Tibial nerve (tissue), 4 donors: ENCODE data around the gene RAPGEF6. TPM values are rescaled to one million over a fixed set of nuclear protein-coding genes. Genes with fewer than 3 reads are reported as not detected.

ENCODE experiments used
- DNase-seq, 2 donors: peaks; one replicate each; pipeline ENCODE4 v3.0.0-alpha.2; 2019; ENCODE audit warnings: low spot score in 2 of 2
- H3K27ac ChIP-seq, 4 donors: fragments of 200-600 bp; sonication (generic) in 3 of 4; one replicate each; pipeline ENCODE4 v1.5.1; 2017 to 2019; ENCODE audit warnings: mild to moderate bottlenecking in 1 of 4
- H3K27me3 ChIP-seq, 2 donors: fragments of 200-600 bp; sonication (generic) in 1 of 2; one replicate each; pipeline versions ENCODE4 v1.5.1 to v1.6.0; 2017 to 2019
- H3K36me3 ChIP-seq, 3 donors: fragments of 200-600 bp; sonication (generic); one replicate each; pipeline ENCODE4 v1.5.1; 2018 to 2019
- H3K4me1 ChIP-seq, 4 donors: fragments of 200-600 bp; sonication (generic) in 3 of 4; one replicate each; pipeline ENCODE4 v1.5.1; 2017 to 2019
- H3K4me3 ChIP-seq, 4 donors: fragments of 200-600 bp; sonication (generic) in 3 of 4; one replicate each; pipeline ENCODE4 v1.5.1; 2017 to 2019; ENCODE audit warnings: mild to moderate bottlenecking in 1 of 4, moderate library complexity in 1 of 4
- H3K9me3 ChIP-seq, 4 donors: fragments of 200-600 bp; sonication (generic) in 3 of 4; one replicate each; pipeline ENCODE4 v1.5.1; 2017 to 2019
- EP300 ChIP-seq, 2 donors: sonication (generic); formaldehyde crosslinking; IDR thresholded peaks; one replicate each; pipeline ENCODE4 v1.6.1; 2017; ENCODE audit warnings: antibody characterized with exemption in 2 of 2, mild to moderate bottlenecking in 1 of 2
- POLR2A ChIP-seq, 2 donors: fragments of 450-650 bp; IDR thresholded peaks; one replicate each; pipeline ENCODE4 v1.6.1; 2017; ENCODE audit warnings: antibody characterized with exemption in 2 of 2, mild to moderate bottlenecking in 2 of 2, moderate library complexity in 2 of 2
- WGBS, 2 donors: methylation state at CpG; one replicate each; pipeline ENCODE4 v1.1.5; 2018; 5-methylcytosine and 5-hydroxymethylcytosine counted together
- total RNA-seq, 4 donors: library from RNA; depleted of rRNA; stranded (reverse); fragments of >200 nt; gene quantifications; one replicate each; pipeline ENCODE4 v1.1.0, GENCODE V29; 2016
- TF ChIP-seq, protein P1 (sequence below), 5 experiments: fragments of 200-600 bp in 3 of 5; fragments of 450-650 bp in 2 of 5; sonication (generic) in 3 of 5; IDR thresholded peaks; one replicate each; pipeline ENCODE4 v1.5.1; 2016 to 2019; ENCODE audit warnings: antibody characterized with exemption in 5 of 5, mild to moderate bottlenecking in 3 of 5, moderate library complexity in 2 of 5

Gene RAPGEF6
- total RNA-seq, 4 donors from 2014 or later, result 25.1 to 36.4 (median 26.6) TPM

DNA sequence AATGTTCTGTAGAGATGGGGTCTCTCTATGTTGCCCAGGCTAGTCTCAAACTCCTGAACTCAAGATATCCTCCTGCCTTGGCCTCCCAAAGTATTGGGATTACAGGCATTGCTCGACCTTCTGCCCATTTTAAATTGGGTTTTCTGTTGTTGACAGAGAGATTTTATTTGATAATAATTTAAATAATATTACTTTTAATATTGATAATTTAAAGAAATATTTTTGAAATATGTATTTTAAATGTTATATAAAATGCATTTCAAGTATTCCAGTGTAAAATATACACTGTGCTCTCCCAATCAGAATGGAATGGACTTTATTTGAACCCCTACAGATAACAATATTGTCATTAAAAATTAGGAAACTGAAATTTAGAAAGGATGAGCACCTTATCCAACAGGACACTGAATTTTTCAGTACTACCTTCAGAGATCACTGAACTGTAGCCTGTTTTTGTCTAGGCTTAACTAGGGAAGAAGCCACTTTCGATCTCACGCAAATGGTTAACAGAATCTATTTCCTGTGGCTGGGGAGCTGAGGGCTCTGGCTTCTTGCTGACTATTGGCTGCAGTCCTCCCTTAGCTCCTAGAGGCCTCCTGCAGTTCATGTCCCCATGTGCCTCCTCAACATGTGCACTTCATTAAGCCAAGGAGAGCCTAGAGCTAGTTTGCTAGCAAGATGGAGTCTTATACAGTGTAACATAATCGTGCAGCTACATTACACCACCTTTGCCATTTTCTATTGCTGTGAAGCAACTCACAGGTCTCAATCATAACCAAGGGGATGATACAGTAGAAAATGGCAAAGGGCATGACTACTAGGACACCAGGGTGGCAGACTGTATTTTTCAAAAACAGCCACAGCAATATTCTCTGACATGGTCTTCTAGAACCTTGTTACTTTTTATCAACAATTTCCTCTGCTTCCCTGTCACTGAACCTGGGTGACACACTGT lies 221.1 kb downstream of the RAPGEF6 start:
- no peaks in the 10 kb centered on the region for H3K9me3 ChIP-seq
- no peak overlapping the region for H3K4me3 ChIP-seq
- peaks cover 0 to 5% (median 0%) of the 10 kb centered on the region in 4 donors for H3K4me1 ChIP-seq
- no peak overlapping the region for H3K27ac ChIP-seq
- no peak for TF ChIP-seq EP300 (IDR thresholded peaks at IDR 0.05)
- TF ChIP-seq POLR2A (IDR thresholded peaks at IDR 0.05), result no peak
- TF ChIP-seq, protein P1, sequence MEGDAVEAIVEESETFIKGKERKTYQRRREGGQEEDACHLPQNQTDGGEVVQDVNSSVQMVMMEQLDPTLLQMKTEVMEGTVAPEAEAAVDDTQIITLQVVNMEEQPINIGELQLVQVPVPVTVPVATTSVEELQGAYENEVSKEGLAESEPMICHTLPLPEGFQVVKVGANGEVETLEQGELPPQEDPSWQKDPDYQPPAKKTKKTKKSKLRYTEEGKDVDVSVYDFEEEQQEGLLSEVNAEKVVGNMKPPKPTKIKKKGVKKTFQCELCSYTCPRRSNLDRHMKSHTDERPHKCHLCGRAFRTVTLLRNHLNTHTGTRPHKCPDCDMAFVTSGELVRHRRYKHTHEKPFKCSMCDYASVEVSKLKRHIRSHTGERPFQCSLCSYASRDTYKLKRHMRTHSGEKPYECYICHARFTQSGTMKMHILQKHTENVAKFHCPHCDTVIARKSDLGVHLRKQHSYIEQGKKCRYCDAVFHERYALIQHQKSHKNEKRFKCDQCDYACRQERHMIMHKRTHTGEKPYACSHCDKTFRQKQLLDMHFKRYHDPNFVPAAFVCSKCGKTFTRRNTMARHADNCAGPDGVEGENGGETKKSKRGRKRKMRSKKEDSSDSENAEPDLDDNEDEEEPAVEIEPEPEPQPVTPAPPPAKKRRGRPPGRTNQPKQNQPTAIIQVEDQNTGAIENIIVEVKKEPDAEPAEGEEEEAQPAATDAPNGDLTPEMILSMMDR (IDR thresholded peaks at IDR 0.05), result no peak
- H3K27me3 ChIP-seq, result no peaks in the 10 kb centered on the region
- WGBS, 2 donors, result 81 to 84% methylated on average over 4 of the region's 4 CpGs
- DNase-seq, result no peak
- peaks cover 0 to 24% (median 0%) of the 10 kb centered on the region in 3 donors for H3K36me3 ChIP-seq

DNA sequence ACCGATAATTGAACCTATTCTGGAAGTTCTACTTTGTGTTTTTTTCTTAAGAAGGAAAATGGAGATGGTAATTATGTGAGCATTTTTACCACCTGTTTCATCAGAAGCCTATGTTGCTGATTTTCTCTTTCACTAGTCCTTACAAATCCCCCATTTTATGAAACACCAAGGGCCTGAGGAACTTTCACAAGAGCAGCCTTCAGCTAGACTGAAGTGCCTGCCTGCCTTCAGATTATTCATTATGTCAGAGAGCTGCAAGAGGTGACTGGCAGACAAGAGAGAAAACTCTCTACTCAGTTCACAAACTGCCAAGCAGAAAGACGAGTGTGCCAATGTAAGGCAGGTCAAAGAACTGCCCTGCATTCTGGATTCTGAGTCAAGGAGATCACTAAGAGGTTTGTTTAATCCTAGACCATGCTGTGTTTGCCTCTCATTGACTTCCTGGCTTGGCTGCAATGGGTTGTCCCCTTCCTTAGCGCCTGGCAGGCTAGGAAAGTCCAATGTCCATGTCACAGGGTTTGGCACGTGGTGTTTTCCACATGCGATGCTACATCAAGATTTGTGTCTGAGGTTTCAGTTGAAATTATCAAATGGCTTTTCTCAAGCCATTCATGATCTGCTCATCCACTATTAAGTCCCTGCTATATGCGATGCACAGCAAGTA lies 227.9 kb downstream of the RAPGEF6 start:
- H3K4me3 ChIP-seq, result no peak overlapping the region
- H3K4me1 ChIP-seq, result no peaks in the 10 kb centered on the region
- H3K27ac ChIP-seq, result no peak overlapping the region
- peaks cover 0 to 86% (median 0%) of the 10 kb centered on the region in 3 donors for H3K36me3 ChIP-seq
- TF ChIP-seq EP300 (IDR thresholded peaks at IDR 0.05), result no peak
- TF ChIP-seq POLR2A (IDR thresholded peaks at IDR 0.05), result no peak
- TF ChIP-seq, protein P1 (IDR thresholded peaks at IDR 0.05), result no peak
- H3K9me3 ChIP-seq, result peaks cover 0 to 15% (median 6%) of the 10 kb centered on the region in 4 donors
- H3K27me3 ChIP-seq, result no peaks in the 10 kb centered on the region
- 87 to 89% methylated on average over 6 of the region's 6 CpGs for WGBS, 2 donors
- no peak for DNase-seq

DNA sequence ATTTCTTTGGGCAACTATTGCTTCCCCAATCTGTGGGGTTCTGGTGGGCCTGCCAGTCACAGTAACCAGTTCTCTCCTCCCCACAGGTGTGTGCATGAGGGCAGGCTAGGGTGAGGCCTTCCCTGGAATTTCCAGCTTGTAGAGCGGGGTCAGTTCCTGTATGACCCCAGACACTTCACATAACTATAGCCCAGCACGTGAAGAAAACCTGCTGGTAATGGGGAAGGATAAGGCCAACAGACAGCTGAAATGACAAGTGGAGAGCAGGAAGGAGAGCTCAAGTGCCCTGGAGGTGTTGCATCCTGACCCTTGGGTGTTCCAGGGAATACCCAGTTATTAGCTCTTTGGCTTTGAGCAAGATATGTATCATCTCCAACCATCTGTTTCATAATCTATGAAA lies 229.0 kb downstream of the RAPGEF6 start:
- no peak for DNase-seq
- Histone ChIP-seq H3K27ac (no peak overlapping the region), H3K9me3 (peaks cover 0 to 22% (median 8%) of the 10 kb centered on the region in 4 donors), H3K4me1 (no peaks in the 10 kb centered on the region), H3K27me3 (no peaks in the 10 kb centered on the region), H3K4me3 (no peak overlapping the region), H3K36me3 (peaks cover 0 to 88% (median 0%) of the 10 kb centered on the region in 3 donors)
- 78 to 81% methylated on average over 2 of the region's 2 CpGs for WGBS, 2 donors
- TF ChIP-seq EP300 (IDR thresholded peaks at IDR 0.05) (no peak), POLR2A (IDR thresholded peaks at IDR 0.05) (no peak)
- TF ChIP-seq, protein P1 (IDR thresholded peaks at IDR 0.05), result no peak

DNA sequence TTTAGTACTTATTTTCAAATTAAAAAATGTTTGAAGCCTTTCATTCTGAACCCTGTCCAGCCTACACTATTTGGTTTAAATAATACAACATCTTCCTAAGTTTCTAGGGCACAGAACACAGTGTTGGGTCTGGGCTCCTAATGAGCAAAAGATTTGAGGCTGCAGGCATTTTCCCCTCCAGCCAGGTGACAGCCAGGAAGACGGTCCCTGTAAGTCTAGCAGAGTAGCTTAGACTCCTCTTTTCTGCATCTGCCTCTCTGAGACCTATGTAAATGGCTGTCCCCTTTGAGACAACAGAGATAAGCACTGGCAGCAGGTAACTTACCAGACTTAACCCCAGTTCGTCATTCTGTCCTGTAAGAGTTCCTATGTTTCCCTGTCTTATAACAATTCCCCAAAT lies 229.4 kb downstream of the RAPGEF6 start:
- no peaks in the 10 kb centered on the region for H3K27me3 ChIP-seq
- peaks cover 0 to 92% (median 0%) of the 10 kb centered on the region in 3 donors for H3K36me3 ChIP-seq
- 84 to 97% methylated on average over 2 of the region's 2 CpGs for WGBS, 2 donors

More for the DNA sequence above, 229.4 kb downstream of the RAPGEF6 start:
- Histone ChIP-seq H3K9me3 (peaks cover 0 to 22% (median 8%) of the 10 kb centered on the region in 4 donors), H3K4me3 (no peak overlapping the region), H3K4me1 (no peaks in the 10 kb centered on the region), H3K27ac (no peak overlapping the region)
- DNase-seq, result no peak
- TF ChIP-seq EP300 (IDR thresholded peaks at IDR 0.05), result no peak
- TF ChIP-seq POLR2A (IDR thresholded peaks at IDR 0.05), result no peak
- TF ChIP-seq, protein P1 (IDR thresholded peaks at IDR 0.05), result no peak
